HT1080 (cell line): ENCODE data around the gene ZC3H7A. TPM values are rescaled to one million over a fixed set of nuclear protein-coding genes. Genes with fewer than 3 reads are reported as not detected.

Experiments used
- DNase-seq: peaks from one replicate; pipeline ENCODE4 v3.0.0-alpha.2; 2015; ENCODE audit warnings: low read depth
- total RNA-seq: library from RNA; depleted of rRNA; stranded (reverse); fragments of >200 nt; shearing (Covaris generic); gene quantifications from 2 replicates; pipeline ENCODE4 v1.2.3, GENCODE V29; 2014

Gene ZC3H7A
- total RNA-seq, 1 experiment from 2014 or later, result 35.3 TPM

- DNase-seq, result no peak
Observed at GRCh38 chr16:11740567-11740966, 56.5 kb downstream of the ZC3H7A start.

GRCh38 chr16:11738742-11739544 is 58.1 kb downstream of the ZC3H7A start:
- no peak for DNase-seq

- no peak for DNase-seq
Observed at GRCh38 chr16:11737713-11738112, 59.3 kb downstream of the ZC3H7A start.

GRCh38 chr16:11736903-11737302 is 60.2 kb downstream of the ZC3H7A start:
- DNase-seq, result no peak

- no peak for DNase-seq
Observed at GRCh38 chr16:11735787-11736186, 61.3 kb downstream of the ZC3H7A start.

GRCh38 chr16:11734653-11735043 is 62.4 kb downstream of the ZC3H7A start:
- DNase-seq, result no peak

GRCh38 chr16:11734025-11734652 is 62.9 kb downstream of the ZC3H7A start:
- no peak for DNase-seq

GRCh38 chr16:11731222-11731621 is 65.8 kb downstream of the ZC3H7A start:
- DNase-seq, result no peak

- DNase-seq, result no peak
Observed at GRCh38 chr16:11729787-11730186, 67.3 kb downstream of the ZC3H7A start.

GRCh38 chr16:11727796-11728543 is 69.1 kb downstream of the ZC3H7A start:
- no peak for DNase-seq

- DNase-seq, result no peak
Observed at GRCh38 chr16:11726008-11726407, 71.0 kb downstream of the ZC3H7A start.

- DNase-seq, result no peak
Observed at GRCh38 chr16:11725457-11725856, 71.6 kb downstream of the ZC3H7A start.

- DNase-seq, result no peak
Observed at GRCh38 chr16:11722468-11722808, 74.6 kb downstream of the ZC3H7A start.

GRCh38 chr16:11721781-11722467 is 75.1 kb downstream of the ZC3H7A start:
- no peak for DNase-seq

GRCh38 chr16:11719762-11720161 is 77.3 kb downstream of the ZC3H7A start:
- no peak for DNase-seq

GRCh38 chr16:11719171-11719570 is 77.9 kb downstream of the ZC3H7A start:
- DNase-seq, result no peak

GRCh38 chr16:11717811-11718210 is 79.2 kb downstream of the ZC3H7A start:
- no peak for DNase-seq

- no peak for DNase-seq
Observed at GRCh38 chr16:11716336-11716735, 80.7 kb downstream of the ZC3H7A start.

- no peak for DNase-seq
Observed at GRCh38 chr16:11715246-11715947, 81.7 kb downstream of the ZC3H7A start.

GRCh38 chr16:11712122-11712521 is 84.9 kb downstream of the ZC3H7A start:
- DNase-seq, result no peak

GRCh38 chr16:11711662-11712061 is 85.4 kb downstream of the ZC3H7A start:
- DNase-seq, result no peak
